Hepatic stellate cell (primary cell): ENCODE data around the gene BGLAP.

Experiments used
- DNase-seq: peaks from one replicate; pipeline ENCODE4 v3.0.0; 2011; ENCODE audit warnings: low spot score

BGLAP gene

GRCh38 chr1:156259805-156260204 is 17.8 kb downstream of the BGLAP start:
- DNase-seq, result no peak

GRCh38 chr1:156260896-156261295 is 18.9 kb downstream of the BGLAP start:
- no peak for DNase-seq

DNA sequence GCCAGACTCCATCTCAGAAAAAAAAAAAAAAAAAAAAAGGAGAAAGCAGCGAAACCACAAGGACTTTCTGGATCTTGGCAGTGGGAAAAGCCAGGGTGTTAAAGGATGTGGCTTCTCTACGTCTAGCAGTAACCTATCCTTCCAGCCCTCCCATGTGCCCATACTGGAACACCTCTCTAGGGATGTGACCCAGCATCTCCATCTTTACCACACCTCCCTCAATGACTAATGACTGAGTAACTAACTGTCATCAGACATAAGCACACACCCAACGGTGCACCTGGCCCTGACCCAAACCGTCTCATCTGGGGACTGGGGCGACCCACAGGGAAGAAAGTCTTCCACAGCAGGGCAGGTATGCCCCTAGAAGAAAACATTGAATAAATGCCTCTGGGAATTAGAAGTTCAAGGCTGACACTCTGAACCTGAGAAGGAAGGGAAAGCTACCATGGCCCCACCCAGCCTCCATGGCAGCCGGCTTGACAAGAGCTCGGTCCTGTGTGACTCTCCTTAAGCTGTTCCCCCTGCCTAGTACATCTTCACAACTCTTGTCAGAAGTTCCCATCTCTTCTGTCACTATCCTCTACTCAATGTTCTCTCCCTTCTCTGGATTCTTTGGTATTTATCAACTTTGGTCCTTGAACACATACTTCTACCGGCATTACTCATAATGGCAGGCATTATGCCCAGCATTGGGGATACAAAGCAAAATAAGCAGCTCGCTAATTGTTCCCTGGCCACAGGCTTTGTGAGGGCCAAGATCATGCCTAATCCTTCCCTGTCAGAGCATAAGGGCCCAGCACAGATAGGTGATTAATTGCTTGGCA is 20.7 kb downstream of the BGLAP start:
- DNase-seq, result peak; percentile 78

- no peak for DNase-seq
Observed at GRCh38 chr1:156263288-156263655, 21.3 kb downstream of the BGLAP start.

DNA sequence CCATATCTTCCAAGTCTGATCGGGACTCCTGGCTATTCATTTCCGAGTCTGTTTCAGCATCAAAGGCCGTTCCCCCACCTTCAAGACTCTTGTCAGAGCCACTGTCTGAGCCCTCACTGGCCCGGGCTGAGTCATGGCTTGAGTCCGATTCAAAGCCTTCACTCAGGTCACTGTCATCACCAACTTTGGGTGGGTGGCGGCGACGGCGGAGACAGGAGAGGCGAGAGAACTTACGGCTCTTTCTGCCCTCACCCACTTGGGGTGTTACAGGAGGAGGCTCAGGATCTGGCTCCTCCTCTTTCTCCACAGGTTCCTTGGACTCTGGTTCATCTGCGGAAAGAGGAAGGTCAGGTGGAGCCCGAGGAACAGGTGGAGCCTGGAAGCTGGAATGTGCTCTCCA is 24.1 kb downstream of the BGLAP start:
- no peak for DNase-seq

DNA sequence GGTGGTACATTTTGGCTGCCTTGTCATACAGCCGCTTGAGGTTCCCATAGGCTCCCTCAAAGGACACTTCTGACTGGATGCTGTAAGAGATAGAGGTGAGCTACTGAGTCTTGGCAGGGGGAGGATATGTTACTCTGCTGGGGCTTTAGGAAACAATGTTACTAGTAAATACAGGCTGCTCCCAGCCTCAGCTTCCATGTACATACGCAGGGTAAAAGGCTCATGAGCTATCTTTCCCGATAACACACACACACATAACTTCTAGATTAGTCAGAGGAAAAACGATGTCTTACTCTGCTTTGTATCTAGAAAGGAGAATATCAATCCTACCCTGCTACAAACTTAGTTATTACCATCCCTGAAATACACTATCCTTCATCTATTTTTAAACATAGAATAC is 26.4 kb downstream of the BGLAP start:
- DNase-seq, result no peak

DNA sequence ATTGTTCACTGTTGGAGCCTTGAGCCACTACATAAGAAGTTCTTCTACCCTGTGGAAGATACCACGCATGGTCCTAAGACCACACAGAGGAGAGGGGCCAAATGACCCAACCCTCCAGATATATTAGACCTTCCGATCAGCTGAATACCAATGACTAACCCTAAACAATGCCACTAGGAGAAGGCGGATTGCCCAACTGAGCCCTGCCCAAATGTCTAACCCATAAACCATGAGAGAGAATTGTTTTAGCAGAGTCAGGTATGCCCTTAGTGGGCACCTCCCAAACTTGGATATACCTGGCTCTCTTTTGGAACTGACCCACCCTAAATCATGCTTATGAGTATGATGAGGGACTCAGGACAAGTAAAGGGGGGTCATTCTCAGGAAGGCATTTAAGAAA is 28.3 kb downstream of the BGLAP start:
- DNase-seq, result no peak

GRCh38 chr1:156276532-156276931 is 34.5 kb downstream of the BGLAP start:
- no peak for DNase-seq

DNA sequence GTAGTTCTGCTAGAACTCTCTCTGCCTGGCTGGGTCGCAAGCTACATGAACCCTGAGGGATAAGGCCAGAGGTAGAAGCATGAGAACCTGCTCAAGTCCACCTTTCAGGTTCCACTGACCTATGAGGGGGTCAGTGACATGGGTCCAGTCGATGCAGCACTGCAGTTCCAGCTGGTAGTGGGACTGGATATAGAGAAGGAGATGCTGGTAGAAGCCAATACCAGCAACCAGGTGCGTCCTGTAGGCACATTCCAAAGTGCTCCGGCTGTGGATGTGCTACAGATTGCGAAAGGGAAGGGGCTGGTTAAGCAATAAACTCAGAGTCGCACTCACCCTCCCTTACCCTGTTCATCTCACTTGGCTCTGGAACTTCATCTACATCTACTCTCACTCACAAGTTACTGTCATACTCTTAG is 35.0 kb downstream of the BGLAP start:
- no peak for DNase-seq

DNA sequence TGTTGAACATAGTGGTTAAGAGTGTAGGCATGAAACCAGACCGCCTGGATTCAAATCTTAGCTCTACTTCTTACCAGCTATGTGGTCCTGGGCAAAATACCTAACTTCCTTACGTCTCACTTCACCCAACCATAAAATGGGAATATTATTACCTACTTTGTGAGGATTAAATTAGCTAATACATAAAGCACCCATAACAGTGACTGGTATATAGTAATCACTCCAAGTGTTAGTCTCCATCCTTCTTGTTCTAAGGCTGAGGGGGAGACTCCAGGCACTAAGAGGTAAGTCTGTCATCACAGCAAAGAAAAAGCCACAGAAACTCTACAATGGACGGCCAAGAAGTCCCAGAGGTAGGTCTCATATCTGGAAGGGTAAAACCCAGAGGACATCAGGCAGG is 37.9 kb downstream of the BGLAP start:
- no peak for DNase-seq

- DNase-seq, result peak; percentile 76
Observed at GRCh38 chr1:156281281-156281680, 39.3 kb downstream of the BGLAP start.

GRCh38 chr1:156281693-156282478 is 39.9 kb downstream of the BGLAP start:
- no peak for DNase-seq

DNA sequence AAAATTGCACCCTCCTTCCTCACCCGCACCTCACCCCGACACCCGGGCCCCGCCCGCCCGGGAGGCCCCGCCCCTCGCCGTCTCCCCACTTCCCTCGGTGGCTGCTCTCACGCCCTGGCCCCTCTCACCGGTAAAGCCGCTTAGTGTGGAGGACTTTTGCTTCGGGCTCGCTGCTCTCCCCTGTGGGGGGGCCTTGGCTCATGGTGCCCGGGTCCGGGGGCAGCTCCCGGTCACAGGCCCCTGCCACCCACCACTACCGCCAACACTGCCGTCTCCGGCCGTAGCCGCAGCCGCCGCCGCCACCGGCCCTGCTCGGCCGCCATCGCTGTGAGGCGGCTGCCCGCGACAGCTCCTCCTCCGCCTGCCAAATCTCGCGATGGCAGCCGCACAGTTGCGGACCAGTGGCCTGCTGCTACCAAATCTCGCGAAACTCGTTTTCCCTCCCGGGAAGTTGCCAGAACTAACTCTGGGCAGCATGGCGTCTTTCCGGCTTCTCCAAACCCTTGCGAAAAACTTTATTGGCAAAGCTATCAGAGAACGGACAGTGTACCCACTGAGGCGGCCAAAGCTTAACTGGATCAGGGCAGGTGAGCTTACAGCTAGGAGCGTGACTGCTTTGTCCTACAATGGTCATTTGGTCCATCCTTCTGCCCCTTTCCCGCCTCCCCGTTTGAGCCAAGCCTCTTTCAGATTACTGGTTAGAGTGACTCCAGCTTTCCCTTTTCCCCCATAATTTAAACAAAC is 40.7 kb downstream of the BGLAP start, which contains the start of gene SMG5:
SMG5 (minus strand) TSS at position 347 of the 744 bp plus-strand sequence; CDS start at position 202, 145 bp downstream.
- peak; percentile 95 for DNase-seq

DNA sequence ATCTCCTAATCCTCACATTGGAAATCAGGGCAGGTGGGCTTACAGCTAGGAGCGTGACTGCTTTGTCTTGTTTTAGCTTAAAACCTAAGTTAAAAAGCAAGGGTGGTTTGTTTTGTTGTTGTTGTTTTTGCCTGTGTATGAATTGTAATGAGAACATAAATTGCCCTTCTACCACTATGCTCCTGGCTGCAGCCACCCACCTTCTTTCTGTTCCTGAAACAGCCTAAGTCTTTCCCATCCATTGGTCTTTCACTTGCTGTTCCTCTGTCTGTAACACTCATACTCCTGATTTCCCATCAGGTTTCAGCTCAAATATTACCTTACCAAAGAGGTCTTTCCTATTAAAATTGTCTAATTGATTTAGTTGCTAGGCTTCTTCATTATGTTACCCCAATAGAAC is 41.5 kb downstream of the BGLAP start:
- DNase-seq, result no peak

DNA sequence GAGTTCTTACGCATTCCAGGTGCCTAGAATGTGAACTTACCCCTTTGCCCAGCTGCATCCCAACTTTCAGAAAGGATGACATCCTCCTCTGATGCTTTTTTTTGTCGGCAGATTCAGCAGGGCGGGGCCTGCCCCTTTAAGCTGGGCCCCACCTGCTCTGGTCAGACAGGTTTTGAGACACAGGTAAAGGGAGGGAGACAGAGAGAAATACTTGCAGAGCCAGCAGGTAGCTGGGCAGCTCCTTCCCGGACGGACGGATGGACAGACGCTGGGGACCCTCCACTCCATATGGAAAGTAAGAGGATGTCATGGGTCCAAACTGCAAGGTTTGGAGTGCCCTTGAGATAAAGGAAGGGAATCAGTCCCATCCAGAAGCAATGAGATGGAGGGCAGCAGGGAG is 42.1 kb downstream of the BGLAP start, which contains the start of gene TMEM79:
TMEM79 (plus strand) TSS at position 214 of the 400 bp plus-strand sequence. CDS start 902 bp downstream, outside the sequence.
- no peak for DNase-seq

- no peak for DNase-seq
Observed at GRCh38 chr1:156284757-156285156, 42.8 kb downstream of the BGLAP start.

DNA sequence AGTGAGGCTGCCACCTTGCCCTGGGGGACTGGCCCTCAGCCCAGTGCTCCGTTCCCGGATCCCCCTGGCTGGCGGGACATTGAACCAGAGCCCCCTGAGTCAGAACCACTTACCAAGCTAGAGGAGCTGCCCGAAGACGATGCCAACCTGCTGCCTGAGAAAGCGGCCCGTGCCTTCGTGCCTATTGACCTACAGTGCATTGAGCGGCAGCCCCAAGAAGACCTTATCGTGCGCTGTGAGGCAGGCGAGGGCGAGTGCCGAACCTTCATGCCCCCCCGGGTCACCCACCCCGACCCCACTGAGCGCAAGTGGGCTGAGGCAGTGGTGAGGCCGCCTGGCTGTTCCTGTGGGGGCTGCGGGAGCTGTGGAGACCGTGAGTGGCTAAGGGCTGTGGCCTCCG is 43.5 kb downstream of the BGLAP start:
- no peak for DNase-seq

DNA sequence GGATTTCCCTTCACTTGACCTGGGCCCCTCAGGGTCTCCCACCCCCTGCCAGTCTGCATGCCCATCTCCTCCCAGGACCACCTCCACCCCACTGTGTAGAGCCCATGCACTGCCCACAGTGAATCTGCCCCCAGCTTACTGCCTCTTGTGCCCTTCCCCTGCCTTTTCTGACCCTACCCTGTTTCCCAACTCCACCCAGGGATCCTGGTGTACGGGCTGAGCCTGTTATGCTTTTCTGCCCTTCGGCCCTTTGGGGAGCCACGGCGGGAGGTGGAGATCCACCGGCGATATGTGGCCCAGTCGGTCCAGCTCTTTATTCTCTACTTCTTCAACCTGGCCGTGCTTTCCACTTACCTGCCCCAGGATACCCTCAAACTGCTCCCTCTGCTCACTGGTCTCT is 44.1 kb downstream of the BGLAP start:
- DNase-seq, result no peak

DNA sequence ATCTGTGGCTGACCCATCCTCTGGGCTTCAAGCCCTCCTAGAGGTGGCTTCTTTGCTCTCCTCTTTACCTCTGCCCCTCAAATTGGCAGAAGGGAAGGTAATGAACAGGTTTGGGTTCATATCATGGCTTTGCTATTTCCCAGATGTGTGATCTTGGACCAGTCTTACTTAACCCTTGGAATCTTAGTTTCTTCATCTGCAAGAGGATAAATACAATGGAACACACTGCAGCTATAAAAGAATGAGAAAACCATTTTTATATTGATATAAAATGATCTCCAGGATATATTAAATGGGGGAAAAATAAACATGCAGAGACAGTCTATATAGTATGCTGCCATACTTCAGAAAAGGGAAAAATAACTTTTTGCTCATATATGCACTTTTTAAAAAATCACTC is 47.9 kb downstream of the BGLAP start:
- DNase-seq, result no peak

DNA sequence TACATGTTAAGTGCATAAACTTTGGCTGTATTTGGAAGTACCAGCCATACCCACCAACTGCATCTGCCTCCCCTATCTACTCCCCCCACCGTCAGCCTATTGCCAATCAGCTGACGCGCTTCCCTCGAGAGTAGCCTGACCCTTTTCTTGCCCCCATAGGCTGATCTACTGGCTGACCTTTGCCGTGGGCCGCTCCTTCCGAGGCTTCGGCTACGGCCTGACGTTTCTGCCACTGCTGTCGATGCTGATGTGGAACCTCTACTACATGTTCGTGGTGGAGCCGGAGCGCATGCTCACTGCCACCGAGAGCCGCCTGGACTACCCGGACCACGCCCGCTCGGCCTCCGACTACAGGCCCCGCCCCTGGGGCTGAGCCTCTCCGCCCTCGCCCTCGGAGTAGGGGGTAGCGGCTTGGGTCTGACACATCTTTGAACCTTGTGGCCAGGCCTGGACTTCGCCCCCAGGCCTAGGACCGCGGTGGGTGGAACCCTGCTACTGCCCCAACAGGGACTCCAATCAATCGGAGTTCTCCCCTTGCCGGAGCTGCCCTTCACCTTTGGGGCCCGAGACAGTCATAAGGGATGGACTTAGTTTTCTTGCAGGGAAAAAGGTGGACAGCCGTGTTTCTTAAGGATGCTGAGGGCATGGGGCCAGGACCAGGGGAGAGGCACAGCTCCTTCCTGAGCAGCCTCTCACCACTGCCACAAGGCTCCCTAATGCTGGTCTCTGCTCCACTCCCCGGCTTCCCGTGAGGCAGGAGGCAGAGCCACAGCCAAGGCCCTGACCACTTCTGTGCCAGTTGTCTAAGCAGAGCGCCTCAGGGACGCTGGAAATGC is 49.5 kb downstream of the BGLAP start:
- DNase-seq, result peak; percentile 93
